ENCODE data around the gene KCNMA1.

DNA sequence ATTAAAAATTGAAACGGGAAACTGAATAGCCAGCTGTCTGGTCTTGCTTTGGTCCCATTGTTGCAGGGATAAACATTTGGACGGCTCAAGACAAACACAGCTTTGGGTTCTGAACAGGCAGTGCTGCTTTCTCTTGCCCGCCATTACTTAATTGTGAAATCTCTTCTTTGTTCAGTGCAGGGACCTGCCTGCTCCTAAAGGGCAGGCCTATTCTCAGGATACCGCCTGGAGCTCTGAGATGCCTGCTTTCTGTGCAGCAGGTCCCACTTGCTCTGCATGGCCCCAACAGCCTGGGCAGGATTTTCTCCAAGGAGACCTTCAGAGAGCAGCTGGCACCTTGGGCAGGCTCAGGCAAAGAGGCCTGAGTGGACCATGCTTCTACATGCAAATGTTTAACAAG is 237.6 kb downstream of the KCNMA1 start:
- TF ChIP-seq, protein P1, sequence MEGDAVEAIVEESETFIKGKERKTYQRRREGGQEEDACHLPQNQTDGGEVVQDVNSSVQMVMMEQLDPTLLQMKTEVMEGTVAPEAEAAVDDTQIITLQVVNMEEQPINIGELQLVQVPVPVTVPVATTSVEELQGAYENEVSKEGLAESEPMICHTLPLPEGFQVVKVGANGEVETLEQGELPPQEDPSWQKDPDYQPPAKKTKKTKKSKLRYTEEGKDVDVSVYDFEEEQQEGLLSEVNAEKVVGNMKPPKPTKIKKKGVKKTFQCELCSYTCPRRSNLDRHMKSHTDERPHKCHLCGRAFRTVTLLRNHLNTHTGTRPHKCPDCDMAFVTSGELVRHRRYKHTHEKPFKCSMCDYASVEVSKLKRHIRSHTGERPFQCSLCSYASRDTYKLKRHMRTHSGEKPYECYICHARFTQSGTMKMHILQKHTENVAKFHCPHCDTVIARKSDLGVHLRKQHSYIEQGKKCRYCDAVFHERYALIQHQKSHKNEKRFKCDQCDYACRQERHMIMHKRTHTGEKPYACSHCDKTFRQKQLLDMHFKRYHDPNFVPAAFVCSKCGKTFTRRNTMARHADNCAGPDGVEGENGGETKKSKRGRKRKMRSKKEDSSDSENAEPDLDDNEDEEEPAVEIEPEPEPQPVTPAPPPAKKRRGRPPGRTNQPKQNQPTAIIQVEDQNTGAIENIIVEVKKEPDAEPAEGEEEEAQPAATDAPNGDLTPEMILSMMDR (IDR thresholded peaks at IDR 0.05 in 4 of 5, conservative IDR thresholded peaks at IDR 0.05 in 1 of 5) = no peak
- TF ChIP-seq POLR2A (IDR thresholded peaks at IDR 0.05) = no peak
